Measurements from ENCODE around the gene RPL10A. TPM values are rescaled to one million over a fixed set of nuclear protein-coding genes. Genes with fewer than 3 reads are reported as not detected.
"Not testable (repeated sequence)": the region's sequence is repeated elsewhere in the genome, so short reads cannot be mapped to it uniquely, and the experiment has no call there.

The RPL10A gene
- total and polyA plus RNA-seq, 2 of the 13 experiments (the other 11 are each of a cell fraction or from before 2014, with no cell fraction given) = 1,854 to 2,726 TPM

GRCh38 chr6:35438378-35439065, 29.7 kb upstream of the RPL10A start:
- CTCF ChIA-PET (ENCODE audit: low intra/inter-chr PET ratio, low total read pairs) = not testable (repeated sequence)
- TF ChIP-seq, protein P1, sequence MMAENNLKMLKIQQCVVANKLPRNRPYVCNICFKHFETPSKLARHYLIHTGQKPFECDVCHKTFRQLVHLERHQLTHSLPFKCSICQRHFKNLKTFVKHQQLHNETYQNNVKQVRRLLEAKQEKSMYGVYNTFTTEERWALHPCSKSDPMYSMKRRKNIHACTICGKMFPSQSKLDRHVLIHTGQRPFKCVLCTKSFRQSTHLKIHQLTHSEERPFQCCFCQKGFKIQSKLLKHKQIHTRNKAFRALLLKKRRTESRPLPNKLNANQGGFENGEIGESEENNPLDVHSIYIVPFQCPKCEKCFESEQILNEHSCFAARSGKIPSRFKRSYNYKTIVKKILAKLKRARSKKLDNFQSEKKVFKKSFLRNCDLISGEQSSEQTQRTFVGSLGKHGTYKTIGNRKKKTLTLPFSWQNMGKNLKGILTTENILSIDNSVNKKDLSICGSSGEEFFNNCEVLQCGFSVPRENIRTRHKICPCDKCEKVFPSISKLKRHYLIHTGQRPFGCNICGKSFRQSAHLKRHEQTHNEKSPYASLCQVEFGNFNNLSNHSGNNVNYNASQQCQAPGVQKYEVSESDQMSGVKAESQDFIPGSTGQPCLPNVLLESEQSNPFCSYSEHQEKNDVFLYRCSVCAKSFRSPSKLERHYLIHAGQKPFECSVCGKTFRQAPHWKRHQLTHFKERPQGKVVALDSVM (CRISPR knock-in tag; IDR thresholded peaks at IDR 0.05) = peak; percentile 75
- peak; percentile 56 for TF ChIP-seq ZNF121 (CRISPR knock-in tag; IDR thresholded peaks at IDR 0.05)
- POLR2A ChIA-PET = interaction anchor here (1.0 kb wide), 1 partner anchor 10 kb away, joined by 3 read pairs; no protein-coding TSS in a partner anchor

GRCh38 chr6:35439308-35439707, 28.9 kb upstream of the RPL10A start:
- Histone ChIP-seq H3K4me1 (ENCODE audit: insufficient read depth, low read length) (peaks cover 50% of the 10 kb centered on the region), H3K4me2 (ENCODE audit: low read depth, low read length) (no peak overlapping the region), H3K79me2 (ENCODE audit: insufficient read depth, low read length) (no peaks in the 10 kb centered on the region), H3K27ac (ENCODE audit: extremely low read length, insufficient read depth, low read length) (no peak overlapping the region), H3K27me3 (ENCODE audit: control insufficient read depth in 1 of 2, insufficient read depth in 2 of 2, low read length in 2 of 2) (peaks cover 2 to 15% of the 10 kb centered on the region in 2 experiments; a peak in 2 of 5 replicates), H3K9ac (ENCODE audit: insufficient read depth, low read depth, low read length) (no peak overlapping the region), H2AFZ (ENCODE audit: low read length) (no peak overlapping the region), H4K20me1 (ENCODE audit: insufficient read depth, low read length) (no peaks in the 10 kb centered on the region), H3K9me3 (ENCODE audit: low read length) (no peaks in the 10 kb centered on the region), H3K36me3 (replicated peaks in 1 of 2; ENCODE audit: control insufficient read depth in 1 of 2, insufficient read depth in 2 of 2, low read length in 2 of 2) (no peaks in the 10 kb centered on the region), H3K4me3 (replicated peaks in 1 of 3; ENCODE audit: insufficient read depth in 1 of 3, low read depth in 2 of 3, low read length in 3 of 3) (no peak overlapping the region)
- ATAC-seq (peak; percentile 15; the same call in 1 of the 3 replicates), DNase-seq (ENCODE audit: low spot score) (no peak), FAIRE-seq (no peak)
- peak; percentile 12; the same call in 1 of the 2 replicates for TF ChIP-seq STAG1 (CRISPR knock-in tag; IDR thresholded peaks at IDR 0.05)
- no peak for TF ChIP-seq RORA (CRISPR knock-in tag; IDR thresholded peaks at IDR 0.05)
- in situ Hi-C loops (cut with HindIII; ENCODE audit: extremely low pct_ligation_motif_present, low pct_unique_long_range_greater_than_20kb) = no loop called here
- ChIA-PET POLR2A (no interaction called here), CTCF (ENCODE audit: low intra/inter-chr PET ratio, low total read pairs) (no interaction called here)
- intact Hi-C loops (cut with micrococcal nuclease; ENCODE audit: unreplicated experiment) = no loop called here
- 0% methylated on average over 2 of the region's 3 CpGs for WGBS (ENCODE audit: low lambda C conversion rate)
- BruUV-seq (replicated peaks) = no TSS peak

More at GRCh38 chr6:35438378-35439065, 29.7 kb upstream of the RPL10A start:
- H4K20me1 ChIP-seq (ENCODE audit: insufficient read depth, low read length); H3K4me3 ChIP-seq (replicated peaks in 1 of 3; ENCODE audit: insufficient read depth in 1 of 3, low read depth in 2 of 3, low read length in 3 of 3); H3K36me3 ChIP-seq (replicated peaks in 1 of 2; ENCODE audit: control insufficient read depth in 1 of 2, insufficient read depth in 2 of 2, low read length in 2 of 2); H3K9me3 ChIP-seq (ENCODE audit: low read length); H3K9ac ChIP-seq (ENCODE audit: insufficient read depth, low read depth, low read length); BruUV-seq (replicated peaks); H3K27ac ChIP-seq (ENCODE audit: extremely low read length, insufficient read depth, low read length); FAIRE-seq; intact Hi-C loops (cut with micrococcal nuclease; ENCODE audit: unreplicated experiment); DNase-seq (ENCODE audit: low spot score); in situ Hi-C loops (cut with HindIII; ENCODE audit: extremely low pct_ligation_motif_present, low pct_unique_long_range_greater_than_20kb); H3K79me2 ChIP-seq (ENCODE audit: insufficient read depth, low read length); H2AFZ ChIP-seq (ENCODE audit: low read length); H3K4me2 ChIP-seq (ENCODE audit: low read depth, low read length); ATAC-seq: not testable (repeated sequence)
- peaks cover 2 to 16% of the 10 kb centered on the region in 2 experiments; a peak in 2 of 5 replicates for H3K27me3 ChIP-seq (ENCODE audit: control insufficient read depth in 1 of 2, insufficient read depth in 2 of 2, low read length in 2 of 2)
- 64% methylated on average over 7 of the region's 7 CpGs for WGBS (ENCODE audit: low lambda C conversion rate)
- H3K4me1 ChIP-seq (ENCODE audit: insufficient read depth, low read length) = peaks cover 50% of the 10 kb centered on the region
